GM23248 (cell line): Measurements from ENCODE around the gene CYP2C18.

Source experiments
- EZH2 ChIP-seq: fragments of 200-600 bp; sonication (generic); IDR thresholded peaks from 2 replicates; pipeline ENCODE4 v1.6.1; 2018; ENCODE audit warnings: antibody characterized with exemption, mild to moderate bottlenecking; ENCODE audit not compliant: insufficient read depth, poor library complexity, severe bottlenecking
- EZH2phosphoT487 ChIP-seq: fragments of 200-600 bp; sonication (generic); IDR thresholded peaks from 2 replicates; pipeline ENCODE4 v1.6.1; 2018; ENCODE audit warnings: antibody characterized with exemption, moderate library complexity, mild to moderate bottlenecking, low read depth; ENCODE audit not compliant: insufficient read depth

GRCh38 chr10:94757916-94758315 is 74.4 kb downstream of the CYP2C18 start:
- TF ChIP-seq EZH2 (no peak), EZH2phosphoT487 (no peak)
